ENCODE data around the gene ABHD18.

DNA sequence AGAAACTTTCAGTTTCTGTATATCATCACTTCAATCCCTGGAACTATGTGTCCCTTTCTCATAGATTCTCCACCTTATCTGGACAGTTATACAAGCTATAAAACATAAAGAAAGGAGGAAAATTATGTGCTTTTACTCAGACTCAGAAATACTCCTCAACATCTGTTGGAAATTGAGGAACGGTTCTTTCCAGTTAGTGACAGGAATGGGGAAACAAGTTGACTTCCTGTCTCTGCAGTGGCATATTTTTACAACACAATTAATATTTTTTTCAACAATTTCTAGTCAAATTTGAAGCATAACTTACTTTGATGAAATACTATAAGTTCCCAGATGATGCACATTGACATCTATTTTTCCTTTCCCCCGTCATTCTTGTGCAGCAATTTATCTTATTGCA, 27.9 kb downstream of the ABHD18 start:
- TF ChIP-seq, protein P1, sequence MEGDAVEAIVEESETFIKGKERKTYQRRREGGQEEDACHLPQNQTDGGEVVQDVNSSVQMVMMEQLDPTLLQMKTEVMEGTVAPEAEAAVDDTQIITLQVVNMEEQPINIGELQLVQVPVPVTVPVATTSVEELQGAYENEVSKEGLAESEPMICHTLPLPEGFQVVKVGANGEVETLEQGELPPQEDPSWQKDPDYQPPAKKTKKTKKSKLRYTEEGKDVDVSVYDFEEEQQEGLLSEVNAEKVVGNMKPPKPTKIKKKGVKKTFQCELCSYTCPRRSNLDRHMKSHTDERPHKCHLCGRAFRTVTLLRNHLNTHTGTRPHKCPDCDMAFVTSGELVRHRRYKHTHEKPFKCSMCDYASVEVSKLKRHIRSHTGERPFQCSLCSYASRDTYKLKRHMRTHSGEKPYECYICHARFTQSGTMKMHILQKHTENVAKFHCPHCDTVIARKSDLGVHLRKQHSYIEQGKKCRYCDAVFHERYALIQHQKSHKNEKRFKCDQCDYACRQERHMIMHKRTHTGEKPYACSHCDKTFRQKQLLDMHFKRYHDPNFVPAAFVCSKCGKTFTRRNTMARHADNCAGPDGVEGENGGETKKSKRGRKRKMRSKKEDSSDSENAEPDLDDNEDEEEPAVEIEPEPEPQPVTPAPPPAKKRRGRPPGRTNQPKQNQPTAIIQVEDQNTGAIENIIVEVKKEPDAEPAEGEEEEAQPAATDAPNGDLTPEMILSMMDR (conservative IDR thresholded peaks at IDR 0.05; ENCODE audit: low read depth, low read length): no peak
- no peak for TF ChIP-seq EZH2 (IDR thresholded peaks at IDR 0.05; ENCODE audit: borderline replicate concordance, low read depth, low read length, poor library complexity, severe bottlenecking)

Measured in A673 (cell line).